NCI-H1694 treated with DMSO at 0.1 percent for 48 hours (cell line): ENCODE data around the gene OR10C1.
"Not testable (repeated sequence)": the region's sequence is repeated elsewhere in the genome, so short reads cannot be mapped to it uniquely, and the experiment has no call there.

Experiments
- DNase-seq: peaks from one replicate; lab custom pipeline; 2025; lab: John Stamatoyannopoulos, UW

The OR10C1 gene

GRCh38 chr6:29439006-29439405 is at the start of gene OR10C1:
TSS of gene OR10C1 (plus strand) at chr6:29439306. CDS start at chr6:29440016, 710 bp downstream.
- DNase-seq: no peak

- DNase-seq: no peak
Observed at GRCh38 chr6:29395331-29395730, 43.8 kb upstream of the OR10C1 start, which contains the start of gene OR12D2. TSS of gene OR12D2 (plus strand) at chr6:29395631. CDS start at chr6:29396700, 1,069 bp downstream.

- no peak for DNase-seq
Observed at GRCh38 chr6:29399525-29399924, 39.6 kb upstream of the OR10C1 start.

- no peak for DNase-seq
Observed at GRCh38 chr6:29403801-29404200, 35.3 kb upstream of the OR10C1 start.

- no peak for DNase-seq
Observed at GRCh38 chr6:29414588-29414987, 24.5 kb upstream of the OR10C1 start, which contains the start of gene OR12D1. TSS of gene OR12D1 (plus strand) at chr6:29414928.

GRCh38 chr6:29419516-29419915 is 19.6 kb upstream of the OR10C1 start:
- DNase-seq: no peak

- DNase-seq: no peak
Observed at GRCh38 chr6:29424168-29424567, 14.9 kb upstream of the OR10C1 start.

GRCh38 chr6:29424575-29424974 is 14.5 kb upstream of the OR10C1 start:
- DNase-seq: no peak

GRCh38 chr6:29425075-29425474 is 14.0 kb upstream of the OR10C1 start:
- no peak for DNase-seq

GRCh38 chr6:29426654-29427053 is 12.5 kb upstream of the OR10C1 start:
- no peak for DNase-seq

GRCh38 chr6:29436730-29437129 is 2.4 kb upstream of the OR10C1 start:
- not testable (repeated sequence) for DNase-seq

- no peak for DNase-seq
Observed at GRCh38 chr6:29442719-29443118, 3.6 kb downstream of the OR10C1 start.

- DNase-seq: not testable (repeated sequence)
Observed at GRCh38 chr6:29444031-29444430, 4.9 kb downstream of the OR10C1 start.

- no peak for DNase-seq
Observed at GRCh38 chr6:29447670-29448069, 8.6 kb downstream of the OR10C1 start.

GRCh38 chr6:29451471-29452193 is 12.5 kb downstream of the OR10C1 start:
- DNase-seq: no peak

GRCh38 chr6:29456971-29457370 is 17.9 kb downstream of the OR10C1 start, which contains the start of the genes OR11A1 and OR2H1:
TSS of gene OR11A1 (minus strand) at chr6:29457071. CDS start at chr6:29427641, 29,430 bp downstream.
TSS of gene OR2H1 (plus strand) at chr6:29457155. CDS start at chr6:29461770, 4,615 bp downstream.
- no peak for DNase-seq

- no peak for DNase-seq
Observed at GRCh38 chr6:29461021-29461814, 22.1 kb downstream of the OR10C1 start.

GRCh38 chr6:29462022-29462421 is 22.9 kb downstream of the OR10C1 start:
- DNase-seq: no peak

GRCh38 chr6:29465279-29465678 is 26.2 kb downstream of the OR10C1 start:
- DNase-seq: no peak

- no peak for DNase-seq
Observed at GRCh38 chr6:29465801-29466200, 26.7 kb downstream of the OR10C1 start.

GRCh38 chr6:29466241-29466640 is 27.1 kb downstream of the OR10C1 start:
- no peak for DNase-seq

- DNase-seq: no peak
Observed at GRCh38 chr6:29474996-29475395, 35.9 kb downstream of the OR10C1 start.

- no peak for DNase-seq
Observed at GRCh38 chr6:29477923-29478450, 38.9 kb downstream of the OR10C1 start.
